Gastrocnemius medialis (tissue), 4 donors: ENCODE results near the gene EPHA2.

ENCODE experiments used
- POLR2A ChIP-seq, 2 donors: fragments of 450-650 bp; IDR thresholded peaks; one replicate each; pipeline ENCODE4 v1.6.1; 2017; ENCODE audit warnings: antibody characterized with exemption in 2 of 2, mild to moderate bottlenecking in 2 of 2, moderate library complexity in 2 of 2
- TF ChIP-seq, protein P1 (sequence below), 5 experiments: fragments of 450-650 bp in 3 of 5; fragments of 200-600 bp in 2 of 5; sonication (generic) in 2 of 5; IDR thresholded peaks in 4 of 5; conservative IDR thresholded peaks in 1 of 5; 1 replicate in 4 of 5; 2 replicates in 1 of 5; pipeline ENCODE4 v1.5.1; 2016 to 2019; ENCODE audit warnings: antibody characterized with exemption in 5 of 5, mild to moderate bottlenecking in 3 of 5, moderate library complexity in 3 of 5

DNA sequence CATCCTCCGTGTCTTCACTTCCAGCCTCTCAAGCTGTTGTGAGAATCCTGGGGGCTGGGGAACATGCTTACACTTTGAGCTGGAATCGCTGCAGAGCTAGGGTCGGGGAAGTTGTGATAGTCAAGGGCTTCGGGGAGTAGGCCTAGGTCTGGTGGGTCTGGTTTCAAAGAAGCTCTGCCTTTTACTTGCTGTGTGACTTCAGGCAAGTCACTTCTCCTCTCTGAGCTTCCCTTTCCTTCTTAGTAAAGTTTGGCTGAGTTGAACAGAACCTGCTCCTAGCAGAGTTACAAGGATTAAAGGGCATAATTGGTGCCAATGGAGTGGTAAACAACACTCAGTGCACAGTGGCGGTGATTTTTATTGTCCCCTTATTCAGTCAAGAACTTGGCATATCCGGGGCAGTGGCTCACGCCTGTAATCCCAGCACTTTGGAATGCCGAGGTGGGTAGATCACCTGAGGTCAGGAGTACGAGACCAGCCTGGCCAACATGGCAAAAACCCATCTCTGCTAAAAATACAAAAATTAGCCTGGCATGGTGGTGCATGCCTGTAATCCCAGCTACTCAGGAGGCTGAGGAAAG is 30.9 kb upstream of the EPHA2 start:
- TF ChIP-seq, protein P1, sequence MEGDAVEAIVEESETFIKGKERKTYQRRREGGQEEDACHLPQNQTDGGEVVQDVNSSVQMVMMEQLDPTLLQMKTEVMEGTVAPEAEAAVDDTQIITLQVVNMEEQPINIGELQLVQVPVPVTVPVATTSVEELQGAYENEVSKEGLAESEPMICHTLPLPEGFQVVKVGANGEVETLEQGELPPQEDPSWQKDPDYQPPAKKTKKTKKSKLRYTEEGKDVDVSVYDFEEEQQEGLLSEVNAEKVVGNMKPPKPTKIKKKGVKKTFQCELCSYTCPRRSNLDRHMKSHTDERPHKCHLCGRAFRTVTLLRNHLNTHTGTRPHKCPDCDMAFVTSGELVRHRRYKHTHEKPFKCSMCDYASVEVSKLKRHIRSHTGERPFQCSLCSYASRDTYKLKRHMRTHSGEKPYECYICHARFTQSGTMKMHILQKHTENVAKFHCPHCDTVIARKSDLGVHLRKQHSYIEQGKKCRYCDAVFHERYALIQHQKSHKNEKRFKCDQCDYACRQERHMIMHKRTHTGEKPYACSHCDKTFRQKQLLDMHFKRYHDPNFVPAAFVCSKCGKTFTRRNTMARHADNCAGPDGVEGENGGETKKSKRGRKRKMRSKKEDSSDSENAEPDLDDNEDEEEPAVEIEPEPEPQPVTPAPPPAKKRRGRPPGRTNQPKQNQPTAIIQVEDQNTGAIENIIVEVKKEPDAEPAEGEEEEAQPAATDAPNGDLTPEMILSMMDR (IDR thresholded peaks at IDR 0.05 in 4 of 5, conservative IDR thresholded peaks at IDR 0.05 in 1 of 5), result no peak
- TF ChIP-seq POLR2A (IDR thresholded peaks at IDR 0.05), result no peak
